Transverse colon (tissue), 4 donors: ENCODE measurements around the gene DUSP3.

Experiments used
- EP300 ChIP-seq: sonication (generic); formaldehyde crosslinking; IDR thresholded peaks from one replicate; pipeline ENCODE4 v1.6.1; 2017; ENCODE audit warnings: antibody characterized with exemption, low read depth
- POLR2A ChIP-seq: fragments of 450-650 bp; IDR thresholded peaks from one replicate; pipeline ENCODE4 v1.6.1; 2016; ENCODE audit warnings: antibody characterized with exemption, mild to moderate bottlenecking, moderate library complexity
- POLR2AphosphoS5 ChIP-seq, 3 donors: sonication (generic); formaldehyde crosslinking; IDR thresholded peaks; one replicate each; pipeline ENCODE4 v1.6.1; 2016; ENCODE audit warnings: antibody characterized with exemption in 3 of 3
- TF ChIP-seq, protein P1 (sequence below), 5 experiments: fragments of 200-600 bp in 3 of 5; fragments of 450-650 bp in 2 of 5; sonication (generic) in 3 of 5; IDR thresholded peaks; 1 replicate in 2 of 5; 2 replicates in 3 of 5; pipeline ENCODE4 v1.5.1; 2016 to 2017; ENCODE audit warnings: antibody characterized with exemption in 5 of 5, inconsistent platforms in 3 of 5, mild to moderate bottlenecking in 2 of 5, moderate library complexity in 1 of 5

DNA sequence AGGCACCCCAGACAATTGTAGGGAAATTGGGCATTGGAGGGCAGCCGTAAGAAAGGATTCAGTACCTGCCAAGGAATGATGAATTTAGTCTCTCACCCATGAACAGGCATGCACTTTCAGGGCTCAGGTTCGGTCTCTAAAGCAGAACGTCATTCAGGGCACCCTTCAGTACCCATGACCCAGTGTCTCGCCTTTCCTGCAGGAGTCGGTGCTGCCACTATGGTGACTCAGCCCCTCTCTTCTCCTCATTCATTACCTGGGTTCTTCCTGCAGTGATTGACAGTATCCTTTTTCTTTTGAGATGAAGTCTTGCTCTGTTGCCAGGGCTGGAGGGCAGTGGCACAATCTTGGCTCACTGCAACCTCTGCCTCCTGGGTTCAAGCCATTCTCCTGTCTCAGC, 28.6 kb downstream of the DUSP3 start:
- TF ChIP-seq EP300 (no peak), POLR2AphosphoS5 (IDR thresholded peaks at IDR 0.05) (no peak), POLR2A (no peak)
- TF ChIP-seq, protein P1, sequence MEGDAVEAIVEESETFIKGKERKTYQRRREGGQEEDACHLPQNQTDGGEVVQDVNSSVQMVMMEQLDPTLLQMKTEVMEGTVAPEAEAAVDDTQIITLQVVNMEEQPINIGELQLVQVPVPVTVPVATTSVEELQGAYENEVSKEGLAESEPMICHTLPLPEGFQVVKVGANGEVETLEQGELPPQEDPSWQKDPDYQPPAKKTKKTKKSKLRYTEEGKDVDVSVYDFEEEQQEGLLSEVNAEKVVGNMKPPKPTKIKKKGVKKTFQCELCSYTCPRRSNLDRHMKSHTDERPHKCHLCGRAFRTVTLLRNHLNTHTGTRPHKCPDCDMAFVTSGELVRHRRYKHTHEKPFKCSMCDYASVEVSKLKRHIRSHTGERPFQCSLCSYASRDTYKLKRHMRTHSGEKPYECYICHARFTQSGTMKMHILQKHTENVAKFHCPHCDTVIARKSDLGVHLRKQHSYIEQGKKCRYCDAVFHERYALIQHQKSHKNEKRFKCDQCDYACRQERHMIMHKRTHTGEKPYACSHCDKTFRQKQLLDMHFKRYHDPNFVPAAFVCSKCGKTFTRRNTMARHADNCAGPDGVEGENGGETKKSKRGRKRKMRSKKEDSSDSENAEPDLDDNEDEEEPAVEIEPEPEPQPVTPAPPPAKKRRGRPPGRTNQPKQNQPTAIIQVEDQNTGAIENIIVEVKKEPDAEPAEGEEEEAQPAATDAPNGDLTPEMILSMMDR (IDR thresholded peaks at IDR 0.05), result no peak
